SJSA1 (cell line): ENCODE measurements around the gene NR6A1. TPM values are rescaled to one million over a fixed set of nuclear protein-coding genes. Genes with fewer than 3 reads are reported as not detected.

Source experiments
- DNase-seq, 2 experiments: peaks; one replicate each; pipeline ENCODE4 v3.0.0-alpha.2; 2015 to 2020; ENCODE audit warnings: low spot score in 2 of 2, low read depth in 1 of 2
- H3K27ac ChIP-seq: fragments of 250-450 bp; sonication (Bioruptor Pico); 2 replicates; pipeline ENCODE4 v1.5.1; 2020; ENCODE audit warnings: mild to moderate bottlenecking, moderate library complexity
- H3K27me3 ChIP-seq: fragments of 250-450 bp; sonication (Bioruptor Pico); replicated peaks from 2 replicates; pipeline ENCODE4 v1.5.1; 2020; ENCODE audit warnings: mild to moderate bottlenecking, moderate library complexity
- H3K36me3 ChIP-seq: fragments of 250-450 bp; sonication (Bioruptor Pico); 2 replicates; pipeline ENCODE4 v1.5.1; 2020; ENCODE audit warnings: mild to moderate bottlenecking
- H3K4me1 ChIP-seq: fragments of 250-450 bp; sonication (Bioruptor Pico); replicated peaks from 2 replicates; pipeline ENCODE4 v1.6.1; 2021; ENCODE audit warnings: mild to moderate bottlenecking
- H3K4me3 ChIP-seq: fragments of 250-450 bp; sonication (Bioruptor Pico); 2 replicates; pipeline ENCODE4 v1.5.1; 2020; ENCODE audit warnings: mild to moderate bottlenecking
- H3K9me3 ChIP-seq: fragments of 250-450 bp; sonication (Bioruptor Pico); replicated peaks from 2 replicates; pipeline ENCODE4 v1.5.1; 2020; ENCODE audit warnings: mild to moderate bottlenecking
- total RNA-seq: library from RNA; depleted of rRNA; stranded (reverse); fragments of >200 nt; shearing (Covaris generic); gene quantifications from 2 replicates; pipeline ENCODE4 v1.2.3, GENCODE V29; 2014; rRNA removed

NR6A1 gene
- total RNA-seq, 1 experiment from 2014 or later: 1.0 TPM

DNA sequence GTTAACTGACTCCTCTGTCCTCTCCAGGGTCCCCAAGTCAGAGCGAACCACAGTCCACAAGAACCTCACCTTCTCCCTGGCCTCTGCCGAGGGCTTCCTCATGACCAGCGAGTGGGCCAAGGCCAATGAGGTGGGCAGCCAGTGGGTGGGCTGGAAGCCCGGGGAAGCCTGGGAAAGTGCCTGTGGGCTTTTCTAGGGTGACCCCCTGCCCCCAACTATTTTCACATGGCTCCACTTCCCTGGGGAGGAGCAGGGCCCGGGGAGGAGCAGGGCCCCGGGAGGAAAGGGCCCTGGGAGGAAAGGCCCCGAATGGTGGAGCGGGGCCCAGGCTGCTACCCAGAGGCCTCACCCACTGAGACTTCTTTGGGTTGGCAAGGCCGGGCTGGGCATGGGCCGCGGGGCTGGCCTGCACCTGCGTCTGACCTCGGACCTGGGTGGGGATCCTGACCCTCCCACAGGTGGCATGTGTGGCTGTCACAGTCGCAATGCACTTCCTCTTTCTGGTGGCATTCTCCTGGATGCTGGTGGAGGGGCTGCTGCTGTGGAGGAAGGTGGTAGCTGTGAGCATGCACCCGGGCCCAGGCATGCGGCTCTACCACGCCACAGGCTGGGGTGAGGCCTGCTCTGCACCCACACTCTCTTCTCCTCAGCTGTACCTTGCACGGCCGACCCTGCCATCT is 302.9 kb downstream of the NR6A1 start:
- Histone ChIP-seq H3K9me3 (peaks cover 2% of the 10 kb centered on the region; the same call in 1 of the 2 replicates), H3K4me1 (no peaks in the 10 kb centered on the region), H3K27me3 (no peaks in the 10 kb centered on the region), H3K36me3 (no peaks in the 10 kb centered on the region), H3K4me3 (no peak overlapping the region), H3K27ac (no peak overlapping the region)
- no peak for DNase-seq

- H3K27me3 ChIP-seq: peaks cover 6% of the 10 kb centered on the region; the same call in 1 of the 2 replicates
- no peak overlapping the region for H3K27ac ChIP-seq
- peaks cover 7% of the 10 kb centered on the region; the same call in 1 of the 2 replicates for H3K9me3 ChIP-seq
- no peak overlapping the region for H3K4me3 ChIP-seq
- no peak for DNase-seq
- no peaks in the 10 kb centered on the region for H3K36me3 ChIP-seq
- no peaks in the 10 kb centered on the region for H3K4me1 ChIP-seq
Measured at GRCh38 chr9:124467410-124468060, 303.6 kb downstream of the NR6A1 start.

Other genes with a start within 250 kb of the NR6A1 start
- gene OLFML2A, start 5.8 kb upstream of the NR6A1 start, total RNA-seq: 5.0 and 7.8 TPM in 2 replicates
- gene WDR38, start 82.1 kb upstream of the NR6A1 start, total RNA-seq: not detected in 2 replicates
- 1,575 and 1,653 TPM in 2 replicates for gene RPL35, start 90.6 kb upstream of the NR6A1 start, total RNA-seq
- 31.5 and 41.3 TPM in 2 replicates for gene ARPC5L, start 90.8 kb upstream of the NR6A1 start, total RNA-seq
- gene GOLGA1, start 169.8 kb upstream of the NR6A1 start, total RNA-seq: 7.6 and 8.5 TPM in 2 replicates